IPS DF 4.7 (cell line): Measurements from ENCODE around the gene MGAT5B.

ENCODE experiments used
- DNase-seq: peaks from one replicate; pipeline ENCODE4 v3.0.0-alpha.2; 2013; ENCODE audit warnings: low spot score; ENCODE audit errors: extremely low read depth

MGAT5B gene

DNA sequence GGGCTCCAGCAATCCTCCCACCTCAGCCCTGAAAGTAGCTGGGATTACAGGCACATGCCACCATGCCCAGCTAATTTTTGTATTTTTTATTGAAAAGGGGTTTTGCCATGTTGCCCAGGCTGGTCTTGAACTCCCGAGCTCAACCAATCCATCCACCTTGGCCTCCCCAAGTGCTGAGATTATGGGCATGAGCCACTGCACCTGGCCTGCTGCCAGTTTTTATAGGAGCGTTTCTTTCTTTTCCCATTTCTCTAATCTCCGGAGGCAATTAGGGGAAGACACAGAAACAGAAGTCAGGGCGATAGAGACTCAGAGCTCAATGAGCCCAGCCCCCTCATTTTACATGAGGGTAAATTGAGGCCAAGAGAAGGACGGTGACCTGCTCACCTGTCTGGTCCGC lies 10.4 kb downstream of the MGAT5B start:
- no peak for DNase-seq

DNA sequence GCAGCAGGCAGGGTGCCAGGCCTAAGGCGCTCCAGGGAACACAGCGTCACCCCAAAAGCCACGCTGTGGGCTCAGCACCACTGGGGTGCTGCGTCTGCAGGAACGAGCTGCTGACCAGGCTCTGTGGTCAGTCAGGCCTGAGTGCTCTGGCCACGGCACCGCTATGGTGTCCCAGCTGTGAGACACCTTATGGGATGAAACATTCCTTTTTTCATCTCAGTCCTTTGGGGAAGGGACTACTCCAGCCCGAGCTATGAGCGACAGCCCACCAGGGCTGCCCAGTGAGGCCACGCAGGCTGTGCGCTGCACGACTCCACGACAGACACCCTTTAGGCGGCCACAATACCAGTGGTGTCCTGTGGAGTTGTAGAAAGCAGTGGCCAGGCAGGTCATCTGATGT lies 11.1 kb downstream of the MGAT5B start:
- DNase-seq: no peak

DNA sequence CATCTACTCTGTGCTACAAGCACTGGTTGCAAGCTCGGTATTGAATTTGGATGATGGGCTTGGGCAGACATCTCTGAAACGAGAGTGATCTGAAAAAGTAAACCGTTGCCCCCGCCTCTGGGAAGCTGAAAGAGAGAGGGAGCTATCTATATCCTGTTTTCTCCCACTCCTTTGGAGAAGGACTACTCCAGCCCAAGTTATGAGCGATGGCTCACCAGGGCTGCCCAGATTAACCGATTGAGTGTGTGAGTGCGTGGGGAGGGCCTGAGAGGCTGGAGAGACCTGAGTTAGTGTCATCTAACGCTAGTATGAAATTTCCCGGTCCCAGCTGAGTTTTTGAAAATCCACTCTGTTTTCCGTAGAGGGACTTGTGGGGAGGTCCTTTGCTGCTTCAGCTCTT lies 11.5 kb downstream of the MGAT5B start:
- DNase-seq: no peak

DNA sequence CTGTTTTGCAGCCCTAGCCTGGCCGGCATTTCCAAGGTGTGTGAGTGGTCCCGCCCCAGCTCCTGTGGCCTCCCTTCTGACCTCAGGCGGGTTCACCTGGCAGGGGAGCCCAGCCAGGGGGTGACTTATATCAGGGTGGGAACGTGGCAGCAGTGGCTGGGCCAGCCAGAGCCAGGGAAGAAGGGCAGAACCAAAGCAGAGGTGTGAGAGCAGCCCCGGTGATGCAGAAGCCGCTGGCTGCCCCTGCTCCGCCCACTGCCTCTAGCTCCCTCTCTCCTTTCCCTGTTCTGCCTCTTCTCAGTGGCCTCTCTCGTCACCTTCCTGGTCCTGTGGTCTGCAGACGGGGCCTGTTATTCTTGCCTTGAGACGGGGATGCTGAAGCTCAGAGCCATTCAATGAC lies 12.1 kb downstream of the MGAT5B start:
- DNase-seq: no peak

DNA sequence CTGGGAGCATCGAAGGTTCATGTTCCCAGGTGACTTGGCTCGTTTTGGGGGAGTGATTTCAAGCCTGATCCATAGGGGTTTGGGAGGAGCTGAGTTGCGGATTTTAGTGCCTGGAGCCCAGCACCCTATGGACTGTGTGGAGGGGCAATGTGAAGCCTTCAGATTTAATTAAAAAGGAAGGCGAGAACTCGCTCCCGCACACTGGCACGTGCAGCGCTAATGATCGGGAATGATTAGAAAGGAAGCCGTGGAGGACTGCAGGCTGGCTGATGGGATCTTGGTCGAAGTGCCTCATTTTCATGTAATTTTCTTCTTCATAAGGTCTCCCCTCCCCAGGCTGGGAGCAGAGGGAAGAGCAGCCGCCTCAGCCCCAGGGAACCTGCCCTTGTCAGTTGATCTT lies 12.8 kb downstream of the MGAT5B start:
- DNase-seq: no peak

DNA sequence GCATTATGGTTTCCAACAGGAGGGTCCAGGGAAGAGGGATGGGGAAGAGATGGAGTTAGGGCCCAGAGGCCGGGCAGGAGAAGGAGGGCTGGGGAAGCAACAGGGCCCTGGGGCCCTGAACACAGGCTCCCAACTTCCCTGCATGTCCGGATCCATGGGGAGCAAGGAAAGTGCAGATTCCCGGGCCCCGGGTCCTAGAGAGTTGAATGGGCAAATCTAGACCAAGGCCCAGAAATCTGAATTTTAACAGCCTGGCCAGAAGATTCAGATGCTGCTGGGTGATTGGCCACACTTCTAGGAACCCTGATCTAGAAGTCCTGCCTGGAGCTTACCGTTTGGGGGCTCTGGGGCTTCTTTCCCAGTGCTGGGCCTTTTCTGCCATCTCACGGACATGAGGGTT lies 13.2 kb downstream of the MGAT5B start:
- DNase-seq: no peak

DNA sequence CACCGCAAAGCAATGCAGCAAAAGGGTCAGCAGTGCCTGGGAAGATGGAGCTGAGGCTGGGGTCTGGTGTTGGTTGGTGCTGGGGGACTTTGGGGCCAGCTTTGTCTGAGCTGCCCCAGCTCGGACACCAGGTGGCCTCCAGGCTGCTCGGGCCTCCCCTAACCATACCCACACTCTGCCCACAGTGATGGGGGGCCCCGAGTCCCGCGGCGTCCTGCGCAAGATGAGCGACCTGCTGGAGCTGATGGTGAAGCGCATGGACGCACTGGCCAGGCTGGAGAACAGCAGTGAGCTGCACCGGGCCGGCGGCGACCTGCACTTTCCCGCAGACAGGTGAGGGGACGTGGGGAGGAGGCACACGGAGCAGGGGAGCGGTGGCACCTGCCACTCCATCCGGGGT lies 13.8 kb downstream of the MGAT5B start:
- no peak for DNase-seq

DNA sequence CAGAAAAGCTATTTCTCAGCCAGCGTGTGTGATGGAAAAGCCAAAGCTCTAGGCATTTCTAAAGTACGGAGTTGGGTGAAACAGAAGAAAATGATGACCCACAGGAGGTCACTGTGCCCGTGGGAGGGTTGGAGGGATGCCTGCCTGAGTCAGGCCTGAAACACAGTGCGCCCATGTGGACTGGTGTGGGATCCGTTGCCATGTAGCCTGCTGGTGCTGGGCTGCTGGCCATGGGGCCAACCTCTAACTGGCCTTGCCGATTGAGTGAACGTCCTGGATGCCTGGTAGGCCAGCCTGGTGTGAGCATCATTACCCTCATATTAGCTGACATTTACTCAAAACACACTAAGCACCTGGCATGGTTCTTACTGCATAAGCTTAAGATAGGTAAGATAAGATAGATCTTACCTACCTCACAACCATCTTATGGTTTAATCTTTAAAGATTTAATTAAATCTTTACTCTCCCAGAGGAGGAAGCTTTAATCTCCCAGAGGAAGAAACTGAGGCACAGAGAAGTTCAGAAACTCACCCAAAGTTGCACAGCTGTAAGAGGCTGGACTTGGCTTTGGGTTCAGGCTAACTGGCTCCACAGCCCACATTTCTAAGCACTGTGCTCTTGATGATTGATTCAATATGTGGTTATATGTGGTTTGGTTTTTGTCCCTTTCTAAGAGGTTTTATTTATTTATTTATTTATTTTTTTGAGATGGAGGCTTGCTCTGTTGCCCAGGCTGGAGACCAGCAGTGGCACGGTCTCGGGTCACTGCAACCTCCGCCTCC lies 15.7 kb downstream of the MGAT5B start:
- DNase-seq: no peak

DNA sequence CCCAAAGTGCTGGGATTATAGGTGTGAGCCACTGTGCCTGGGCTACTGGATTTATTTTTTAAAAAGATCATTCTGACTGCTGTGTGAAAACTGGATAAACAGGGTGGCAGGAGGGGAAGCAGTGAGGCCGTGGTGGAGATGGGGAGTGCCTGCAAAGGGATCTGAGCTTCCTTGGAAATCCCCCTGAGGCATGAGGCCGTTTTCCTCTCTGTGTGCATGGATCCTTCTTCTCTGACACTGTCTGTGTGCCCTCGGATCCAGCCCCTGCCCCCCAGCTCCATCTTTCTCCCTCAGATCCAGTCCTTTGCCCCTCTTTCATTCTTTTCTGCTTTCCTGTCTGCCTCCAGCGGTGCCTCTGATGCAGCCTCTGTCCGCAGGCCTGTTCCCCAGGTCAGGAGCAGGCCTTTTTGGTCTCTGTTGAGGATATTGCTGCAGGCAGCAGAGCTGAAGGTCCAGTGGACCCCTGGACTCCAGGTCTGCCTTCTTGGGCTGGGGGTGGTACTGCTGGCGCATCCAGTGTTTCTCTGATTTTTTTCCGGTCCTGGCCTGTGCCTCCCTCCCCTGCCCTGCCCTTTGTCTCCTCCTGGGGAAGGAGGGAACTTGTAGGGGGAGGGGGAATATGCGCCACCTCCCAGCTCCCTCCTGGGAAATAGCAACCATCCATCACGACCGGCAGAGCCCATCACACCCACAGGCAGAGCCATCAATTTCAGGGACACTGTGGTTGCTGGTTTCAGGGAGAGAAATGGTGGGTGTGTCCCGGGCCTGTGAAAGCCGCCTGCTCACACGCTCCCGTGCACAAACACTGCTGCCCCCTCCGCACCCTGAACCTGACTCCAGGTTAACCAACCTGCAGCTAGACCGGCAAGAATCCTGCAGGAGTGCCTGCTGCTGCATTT lies 17.0 kb downstream of the MGAT5B start:
- no peak for DNase-seq

DNA sequence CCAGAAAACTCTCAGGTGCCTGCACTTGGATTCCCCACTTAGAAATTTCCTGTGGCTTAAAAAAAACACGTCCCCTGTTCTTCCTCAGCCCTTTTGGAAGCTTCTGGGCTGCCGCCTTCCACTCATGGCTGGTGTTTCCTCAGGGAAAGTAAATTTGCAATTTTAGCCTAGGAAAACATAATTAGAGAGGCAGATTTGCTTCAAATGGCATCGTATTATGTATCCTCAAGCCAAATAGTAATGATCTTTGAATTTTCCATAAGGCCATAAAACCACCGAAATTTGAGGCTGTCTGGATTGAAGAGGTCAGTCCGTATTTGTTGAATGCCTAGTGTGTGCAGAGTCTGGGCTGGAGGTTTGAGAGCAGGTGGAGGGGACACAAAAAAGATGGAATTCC lies 17.7 kb downstream of the MGAT5B start:
- DNase-seq: no peak

DNA sequence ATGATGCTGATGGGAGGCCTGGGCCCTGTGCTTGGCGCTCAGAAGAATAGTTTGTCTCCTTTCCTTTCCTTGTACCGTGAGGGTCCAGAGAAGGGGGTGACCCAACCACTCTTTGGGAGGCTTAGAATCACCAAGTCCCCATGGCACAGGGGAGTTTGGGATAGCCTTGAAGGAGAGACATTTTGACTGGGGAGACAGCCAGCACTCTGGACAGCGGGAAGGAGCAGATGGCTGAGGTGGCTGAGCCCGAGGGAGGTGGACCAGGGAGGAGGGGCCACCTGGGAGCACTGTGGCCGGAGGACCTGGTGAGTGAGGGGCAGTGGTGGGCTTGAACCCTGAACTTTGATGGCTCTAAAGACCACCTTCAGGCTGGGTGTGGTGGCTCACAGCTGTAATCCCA lies 18.2 kb downstream of the MGAT5B start:
- DNase-seq: no peak

DNA sequence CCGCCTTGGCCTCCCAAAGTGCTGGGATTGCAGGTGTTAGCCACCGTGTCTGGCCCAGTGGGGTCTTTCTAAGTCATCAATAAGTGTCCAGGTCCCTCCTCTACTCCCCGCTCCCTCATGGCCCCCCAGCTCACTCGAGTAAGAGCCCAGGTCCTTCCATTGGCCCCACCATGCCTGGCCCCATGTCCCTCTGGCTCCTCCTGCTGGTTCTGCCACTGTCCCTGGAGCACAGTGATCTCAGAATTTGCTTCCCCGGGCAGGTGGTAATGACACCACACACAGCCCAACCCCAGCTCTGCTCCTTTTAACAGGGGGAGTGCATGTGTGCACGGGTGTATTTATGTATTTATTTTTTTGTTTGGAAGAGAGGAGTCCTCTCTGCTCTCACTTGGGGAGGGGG lies 19.6 kb downstream of the MGAT5B start:
- no peak for DNase-seq

DNA sequence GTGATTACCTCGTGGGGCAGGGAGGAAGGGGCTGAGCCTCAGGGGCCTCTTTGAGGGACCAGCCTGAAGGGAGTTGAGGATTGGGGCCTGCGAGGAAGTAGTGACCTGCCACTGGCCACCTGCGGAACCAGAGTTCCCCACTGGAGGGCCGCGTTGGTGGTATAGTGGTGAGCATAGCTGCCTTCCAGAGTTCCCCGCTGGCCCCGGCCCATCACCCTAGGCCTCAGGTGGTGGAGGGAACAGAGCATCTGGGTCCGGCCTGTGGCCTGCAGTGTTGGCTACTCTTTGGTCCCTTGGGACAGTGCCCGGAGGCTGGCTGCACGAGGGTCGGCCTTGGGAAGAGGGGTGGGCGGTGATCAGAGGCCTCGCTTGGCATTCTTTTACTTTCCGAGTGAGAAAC lies 20.5 kb downstream of the MGAT5B start:
- no peak for DNase-seq

DNA sequence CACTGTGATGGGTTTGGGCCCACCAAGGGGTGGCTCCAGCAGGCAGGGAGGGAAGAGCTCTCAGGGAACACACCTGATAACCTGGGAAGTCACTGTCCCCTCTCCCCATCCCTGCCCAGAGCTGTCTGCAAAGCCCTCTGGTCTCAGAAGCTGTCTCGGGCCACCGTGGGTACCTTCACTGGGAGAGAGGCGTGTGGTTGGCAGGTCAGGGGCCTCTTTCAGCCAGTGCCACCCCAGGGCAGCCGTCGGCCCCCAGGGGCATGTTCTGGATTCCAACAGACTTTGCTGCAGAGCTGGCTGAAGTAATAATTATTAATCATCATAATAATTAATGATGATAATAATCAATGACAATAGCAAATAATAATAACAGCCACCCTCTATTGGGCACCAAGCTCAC lies 21.1 kb downstream of the MGAT5B start:
- no peak for DNase-seq

DNA sequence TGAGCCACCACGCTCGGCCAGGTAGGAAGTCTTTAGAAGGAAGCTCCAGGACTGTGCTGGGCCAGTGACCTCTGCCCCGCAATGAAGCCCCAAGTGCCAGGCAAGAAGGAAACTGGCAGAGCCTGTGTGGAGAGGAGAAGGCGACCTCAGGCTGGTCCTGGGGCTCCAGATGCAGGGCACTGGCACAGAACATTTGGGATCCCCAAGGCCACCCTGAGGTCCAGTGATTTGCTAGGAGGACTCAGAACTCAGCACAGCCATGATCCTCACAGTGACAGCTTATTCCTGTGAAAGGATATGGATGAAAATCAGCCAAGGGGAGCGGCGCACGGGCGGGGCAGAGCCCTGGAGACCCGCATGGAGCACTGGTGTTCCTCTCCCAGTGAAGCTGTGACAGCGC lies 24.1 kb downstream of the MGAT5B start:
- no peak for DNase-seq

DNA sequence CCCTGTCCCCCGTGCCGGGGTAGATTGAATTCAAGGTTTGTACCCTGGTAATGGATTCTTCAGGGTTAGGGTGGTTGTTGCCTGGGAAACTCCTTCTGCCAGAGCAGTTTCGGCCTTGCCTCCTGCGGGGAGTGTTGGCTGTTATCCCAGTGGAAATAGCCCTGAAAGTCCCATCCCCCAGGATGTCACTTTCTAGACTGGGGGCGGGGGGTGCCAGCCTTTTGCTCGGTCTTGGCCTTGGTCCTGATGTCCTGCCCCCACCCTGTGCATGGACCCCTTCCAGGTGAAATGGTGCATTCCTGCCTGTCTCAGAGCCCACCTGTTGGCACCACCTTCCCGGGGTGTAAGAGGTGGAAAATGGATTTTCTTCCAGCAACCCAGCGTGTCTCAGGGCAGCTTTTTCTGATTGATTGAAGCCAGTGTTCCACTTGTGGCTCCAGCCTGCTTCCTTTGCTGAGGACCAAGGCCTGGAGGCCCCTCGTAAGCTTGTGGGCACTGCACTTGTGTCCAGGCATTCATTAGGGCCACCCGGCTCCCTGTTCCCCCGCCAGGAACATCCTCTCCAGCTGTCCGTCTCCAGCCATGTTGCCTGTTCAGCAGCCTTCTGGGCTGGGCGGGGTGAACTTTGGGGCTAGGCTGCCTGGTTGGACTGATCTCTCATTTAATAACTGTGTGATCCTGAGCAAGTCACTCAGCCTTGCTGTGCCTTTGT lies 25.6 kb downstream of the MGAT5B start:
- DNase-seq: no peak

DNA sequence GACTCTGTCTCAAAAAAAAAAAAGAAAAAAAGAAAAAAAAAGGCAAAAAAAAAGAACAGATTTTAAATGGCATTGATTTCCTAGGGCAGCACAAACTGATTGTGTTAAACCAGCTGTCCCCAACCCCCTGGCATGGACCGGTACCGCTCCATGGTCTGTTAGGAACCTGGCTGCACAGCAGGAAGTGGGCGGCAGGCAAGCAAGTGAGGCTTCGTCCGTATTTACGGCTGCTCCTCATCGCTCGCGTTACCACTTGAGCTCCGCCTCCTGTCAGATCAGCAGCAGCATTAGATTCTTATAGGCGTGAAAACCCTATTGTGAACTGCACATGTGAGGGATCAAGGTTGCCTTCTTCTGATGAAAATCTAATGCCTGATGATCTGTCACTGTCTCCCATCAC lies 26.6 kb downstream of the MGAT5B start:
- DNase-seq: no peak

DNA sequence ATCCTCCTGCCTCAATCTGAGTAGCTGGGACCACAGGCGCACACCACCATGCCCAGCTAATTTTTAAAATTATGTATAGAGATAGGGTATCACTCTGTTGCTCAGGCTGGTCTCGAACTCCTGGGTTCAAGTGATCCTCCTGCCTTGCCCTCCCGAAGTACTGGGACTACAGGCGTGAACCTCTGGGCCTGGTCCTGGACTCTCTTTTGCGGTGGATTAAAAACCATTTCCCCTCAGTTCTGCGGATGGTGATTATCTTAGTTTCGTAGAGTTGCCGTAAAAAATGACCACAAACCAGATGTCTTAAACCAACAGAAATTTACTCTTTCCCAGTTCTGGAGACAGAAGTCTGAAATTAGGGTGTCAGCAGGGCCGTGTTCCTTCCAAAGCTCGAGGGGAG lies 28.8 kb downstream of the MGAT5B start:
- no peak for DNase-seq

DNA sequence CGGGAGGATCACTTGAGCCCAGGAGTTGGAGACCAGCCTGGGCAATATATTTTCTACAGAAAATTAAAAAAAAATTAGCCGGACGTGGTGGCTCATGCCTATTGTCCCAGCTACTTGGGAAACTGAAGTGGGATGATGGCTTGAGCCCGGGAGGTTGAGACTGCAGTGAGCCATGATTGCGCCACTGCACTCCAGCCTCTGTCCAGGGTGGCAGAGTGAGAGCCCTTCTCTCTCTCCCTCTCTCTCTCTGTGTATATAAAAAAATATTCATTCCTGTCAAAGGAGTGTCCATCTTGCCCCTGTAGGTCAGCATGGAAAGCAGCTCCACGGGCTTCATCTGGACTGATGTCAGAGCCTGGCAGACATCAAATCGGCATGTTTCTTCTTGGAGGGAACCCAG lies 31.2 kb downstream of the MGAT5B start:
- DNase-seq: no peak

DNA sequence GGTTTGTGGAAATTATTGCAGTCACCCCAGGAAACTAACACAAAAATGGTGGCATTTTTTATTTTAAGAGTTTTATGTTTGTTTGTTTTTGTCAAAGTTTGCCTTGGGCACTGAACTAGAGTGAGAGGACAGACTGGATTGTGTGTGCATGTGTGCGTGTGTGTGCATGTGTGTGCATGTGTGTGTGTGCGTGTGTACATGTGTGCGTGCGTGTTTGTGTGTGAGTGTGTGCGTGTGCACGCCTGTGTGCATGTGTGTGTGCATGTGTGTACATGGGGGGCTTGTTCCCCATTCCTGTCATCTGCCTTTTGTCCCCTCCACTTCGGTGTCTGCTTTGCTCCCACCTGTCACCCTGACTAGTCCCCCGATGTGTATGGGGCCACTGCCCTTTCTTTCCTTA lies 32.5 kb downstream of the MGAT5B start:
- no peak for DNase-seq

DNA sequence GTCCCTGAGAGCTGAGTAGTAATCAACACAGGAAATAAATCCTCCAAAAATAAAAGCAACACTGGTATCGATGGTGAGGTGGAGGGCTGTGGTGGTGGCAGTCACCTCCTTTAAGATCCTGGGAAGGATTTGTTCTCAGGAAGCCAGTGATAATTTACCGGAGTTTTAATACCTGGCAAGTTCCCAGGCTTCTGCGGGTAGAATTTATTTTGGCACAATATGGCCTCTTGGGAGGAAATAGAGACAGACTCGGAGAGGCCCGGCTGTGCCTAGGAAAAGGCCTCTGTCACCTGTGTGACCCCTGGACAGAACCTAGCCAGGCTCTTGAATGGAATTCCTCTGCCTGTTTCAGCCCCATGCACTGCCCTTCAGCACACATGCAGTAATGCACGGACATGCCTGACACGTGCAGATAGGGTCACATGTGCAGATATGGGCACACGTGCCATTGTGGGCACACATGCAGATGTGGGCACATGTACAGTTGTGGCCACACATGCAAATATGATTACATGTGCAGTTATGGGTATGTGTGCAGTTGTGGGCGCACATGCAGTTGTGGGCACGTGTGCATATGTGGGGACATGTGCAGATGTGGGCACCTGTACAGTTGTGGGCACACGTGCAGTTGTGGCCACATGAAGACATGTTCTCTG lies 33.5 kb downstream of the MGAT5B start:
- DNase-seq: no peak

DNA sequence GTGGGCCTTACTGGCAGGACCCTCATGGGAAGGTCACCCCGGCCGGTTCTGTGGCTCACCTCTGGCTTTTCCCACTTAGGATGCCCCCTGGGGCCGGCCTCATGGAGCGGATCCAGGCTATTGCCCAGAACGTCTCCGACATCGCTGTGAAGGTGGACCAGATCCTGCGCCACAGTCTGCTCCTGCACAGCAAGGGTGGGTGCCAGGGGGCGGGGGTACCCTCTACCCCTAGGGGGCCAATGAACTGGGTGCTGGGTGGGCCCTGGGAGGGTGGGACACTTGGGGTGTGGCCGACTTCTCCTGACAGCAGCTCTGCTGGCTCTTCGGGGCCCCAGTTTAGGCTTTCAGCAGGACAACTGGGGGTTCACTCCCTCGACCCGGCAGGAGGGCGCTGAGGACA lies 34.3 kb downstream of the MGAT5B start:
- no peak for DNase-seq
